ENCODE measurements around the gene HSDL1.

HSDL1 gene

GRCh38 chr16:84104231-84104630 is 40.7 kb downstream of the HSDL1 start:
- no peak for DNase-seq

DNA sequence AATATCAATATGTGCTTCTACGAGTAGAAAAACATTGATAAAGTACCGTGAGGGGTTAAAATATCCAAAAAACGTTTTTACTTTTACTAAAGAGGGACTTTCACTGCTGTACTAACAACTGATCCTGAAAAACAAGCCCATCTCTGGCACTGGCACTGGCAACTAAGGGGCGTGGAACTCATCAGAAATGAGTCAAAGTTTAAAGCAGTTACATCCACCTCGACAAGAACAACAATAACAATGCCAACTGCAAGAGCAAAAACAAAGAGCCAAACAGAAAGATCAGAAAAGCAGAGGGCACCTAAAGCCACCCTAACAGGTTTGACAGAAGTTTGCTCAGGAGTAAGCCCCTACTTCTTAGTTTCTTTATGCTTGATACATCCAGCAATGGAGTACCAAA is 41.3 kb downstream of the HSDL1 start:
- DNase-seq, result no peak

- no peak for DNase-seq
These were observed 46.0 kb downstream of the HSDL1 start for GRCh38 chr16:84098939-84099338.

DNA sequence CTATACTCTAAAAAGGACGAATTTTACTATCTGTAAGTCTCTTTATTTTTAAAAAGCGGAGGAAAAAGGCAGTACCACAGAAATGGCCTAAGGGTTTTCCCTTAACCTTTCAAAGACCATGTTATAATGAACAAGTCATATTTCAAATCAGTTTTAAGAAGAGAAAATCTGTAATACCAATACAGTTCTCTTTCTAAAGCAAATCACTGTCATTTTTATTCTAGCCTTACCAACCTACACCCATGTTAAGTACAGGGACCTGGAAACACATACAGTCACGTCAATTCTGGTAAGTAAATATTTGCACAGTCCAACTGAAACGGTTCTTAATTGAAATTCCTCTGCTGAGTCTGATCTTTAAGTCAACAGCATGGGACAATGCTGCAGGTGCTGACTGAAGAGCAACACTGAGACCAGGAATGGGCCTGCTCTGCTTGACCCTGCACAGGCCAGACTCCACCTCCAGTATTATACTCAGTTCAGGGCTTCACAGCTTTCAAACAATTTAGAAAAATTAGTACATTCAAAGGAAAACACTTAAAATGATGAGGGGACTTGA is 48.5 kb downstream of the HSDL1 start:
- no peak for DNase-seq

DNA sequence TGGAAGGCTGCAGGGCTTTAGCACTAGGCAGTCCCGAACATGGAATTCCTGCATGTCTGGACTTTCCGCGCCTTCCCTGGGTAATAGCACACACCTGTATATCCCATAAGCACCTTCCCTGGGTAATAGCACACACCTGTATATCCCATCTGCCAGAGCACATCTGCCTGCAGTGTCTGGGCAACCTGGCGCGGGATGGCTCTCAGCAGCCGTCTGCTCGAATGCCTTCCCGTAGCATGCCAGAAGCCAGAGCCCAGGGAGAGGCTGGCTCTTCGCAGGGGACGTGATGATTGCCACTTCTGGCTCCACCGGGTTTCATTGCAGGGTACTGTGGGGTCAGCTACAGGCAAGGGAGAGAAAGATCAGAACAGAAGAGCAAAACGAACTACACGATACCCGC is 49.5 kb downstream of the HSDL1 start:
- no peak for DNase-seq

DNA sequence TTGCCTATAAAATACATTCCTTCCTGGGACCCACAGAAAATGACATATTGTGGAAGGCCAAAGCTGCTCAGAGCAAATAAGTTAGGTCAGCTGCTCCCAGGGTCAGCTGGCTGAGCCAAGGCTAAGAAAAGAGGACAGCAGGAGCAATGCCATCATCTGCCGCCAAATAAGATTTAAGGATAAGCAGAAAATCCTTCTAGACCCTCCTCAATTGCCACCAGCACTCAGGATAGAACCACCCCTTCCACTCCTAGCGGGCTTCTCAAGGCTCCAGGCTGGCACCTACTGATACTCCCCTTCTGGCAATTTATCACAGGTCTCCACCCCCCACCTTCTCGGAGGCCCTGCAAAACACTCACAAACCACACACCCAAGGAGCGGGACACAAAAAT is 51.1 kb downstream of the HSDL1 start:
- no peak for DNase-seq

DNA sequence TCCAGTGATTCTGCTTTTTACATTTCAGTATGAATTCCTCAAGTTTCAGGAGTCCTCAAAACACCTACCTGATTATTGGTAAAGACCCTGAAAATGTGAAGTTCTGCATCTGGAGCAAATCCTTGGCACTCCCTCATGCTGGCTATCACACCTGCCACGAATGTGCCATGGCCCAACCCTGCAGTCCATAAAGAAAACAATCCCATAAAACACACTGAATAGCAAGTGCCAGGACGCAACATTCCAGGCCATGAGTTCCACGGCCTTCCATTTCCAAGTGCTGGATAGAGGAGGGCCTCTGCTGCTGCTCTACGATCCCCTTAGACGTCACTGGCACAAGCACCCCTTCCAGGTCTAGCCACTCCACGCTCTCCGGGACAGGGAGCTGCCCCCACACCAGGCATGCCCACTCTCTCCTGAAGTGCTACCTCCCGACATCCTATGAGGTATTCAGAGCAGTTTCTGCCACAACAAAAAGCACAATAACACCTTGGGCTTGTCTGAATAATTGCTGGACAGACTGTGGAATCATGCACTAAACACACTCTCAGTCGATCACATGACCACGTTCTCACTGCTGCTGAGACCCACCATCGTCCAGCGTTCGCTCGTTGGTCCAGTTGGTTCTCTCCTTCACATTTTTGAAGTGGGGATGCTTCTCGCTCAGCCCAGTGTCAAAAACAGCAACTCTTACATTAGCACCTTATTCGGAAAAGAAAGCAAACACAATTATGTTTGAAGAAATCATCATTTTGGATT is 51.7 kb downstream of the HSDL1 start:
- no peak for DNase-seq

GRCh38 chr16:84091460-84091859 is 53.5 kb downstream of the HSDL1 start:
- DNase-seq, result no peak

GRCh38 chr16:84090211-84090610 is 54.8 kb downstream of the HSDL1 start:
- DNase-seq, result no peak

GRCh38 chr16:84088695-84089395 is 56.1 kb downstream of the HSDL1 start:
- no peak for DNase-seq

- no peak for DNase-seq
These were observed 57.4 kb downstream of the HSDL1 start for GRCh38 chr16:84087466-84088151.

DNA sequence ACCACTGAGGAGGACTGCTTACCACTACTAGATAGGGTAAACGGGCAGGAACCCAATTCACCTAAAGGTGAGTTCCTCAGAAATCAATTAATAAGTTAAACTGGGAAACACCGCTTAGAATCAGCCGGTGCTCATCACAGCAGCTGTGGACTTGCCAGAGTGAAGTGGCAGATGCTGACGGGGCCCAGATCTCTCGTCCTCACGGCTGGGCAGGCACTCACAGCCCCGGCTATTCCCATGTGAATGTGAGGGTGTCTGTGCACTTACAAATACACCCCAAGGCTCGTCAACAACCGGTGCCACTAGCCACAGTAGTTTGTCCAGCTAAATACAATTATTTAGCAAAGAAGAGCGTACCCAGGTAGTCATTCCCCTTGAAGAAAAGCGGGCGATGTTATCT is 58.0 kb downstream of the HSDL1 start:
- DNase-seq, result no peak

GRCh38 chr16:84086341-84086740 is 58.6 kb downstream of the HSDL1 start:
- no peak for DNase-seq

GRCh38 chr16:84085773-84086172 is 59.2 kb downstream of the HSDL1 start:
- peak; percentile 30 for DNase-seq

GRCh38 chr16:84085271-84085667 is 59.7 kb downstream of the HSDL1 start:
- no peak for DNase-seq

- no peak for DNase-seq
These were observed 60.3 kb downstream of the HSDL1 start for GRCh38 chr16:84084570-84085270.

GRCh38 chr16:84082835-84083569 is 62.0 kb downstream of the HSDL1 start:
- DNase-seq, result peak; percentile 15

DNA sequence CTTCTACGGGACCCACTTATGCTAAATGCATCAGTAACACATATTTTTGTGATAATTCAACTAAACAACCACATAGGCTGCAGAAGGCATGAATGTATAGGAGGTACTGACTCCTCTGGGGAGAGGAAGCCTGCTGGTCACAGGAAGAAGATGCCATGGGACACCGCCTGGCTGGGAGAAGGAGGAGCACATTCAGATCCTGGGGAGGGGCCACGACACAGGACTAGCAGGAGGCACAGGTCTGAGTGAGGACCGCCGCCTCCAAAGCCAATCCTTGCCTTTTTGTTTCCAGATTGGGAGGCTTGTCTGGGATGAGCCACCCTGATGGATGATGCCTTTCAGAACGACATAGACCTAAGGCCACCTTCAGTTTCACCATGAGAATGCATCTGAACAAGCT is 62.9 kb downstream of the HSDL1 start:
- DNase-seq, result no peak

DNA sequence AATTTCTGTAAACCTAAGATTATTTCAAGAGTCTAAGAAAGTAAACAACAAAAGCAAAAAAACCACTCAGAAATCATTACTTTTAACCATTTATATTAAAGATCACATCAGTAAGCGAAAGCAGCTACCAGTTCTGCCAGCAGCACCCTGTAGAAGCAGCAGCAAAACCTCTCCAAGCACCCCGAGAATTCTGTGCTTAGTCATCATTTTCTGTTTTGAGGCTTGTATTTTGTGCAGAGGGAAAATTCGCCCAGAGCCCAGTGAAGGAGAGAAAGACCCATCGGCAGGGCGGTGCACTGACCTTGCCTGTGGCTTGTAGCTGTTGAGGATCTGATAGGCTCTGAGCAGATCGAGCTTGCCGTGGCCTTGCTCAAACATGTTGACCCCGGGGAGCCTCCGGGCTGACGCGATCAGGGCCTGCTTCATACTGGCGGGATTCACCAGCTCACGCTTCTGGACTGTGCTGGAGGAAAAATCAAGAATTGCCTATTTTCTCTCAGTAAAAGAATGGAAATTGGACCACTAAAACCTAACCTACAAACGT is 63.5 kb downstream of the HSDL1 start:
- no peak for DNase-seq

GRCh38 chr16:84080813-84081212 is 64.2 kb downstream of the HSDL1 start:
- DNase-seq, result no peak

- DNase-seq, result no peak
These were observed 64.6 kb downstream of the HSDL1 start for GRCh38 chr16:84080378-84080777.

DNA sequence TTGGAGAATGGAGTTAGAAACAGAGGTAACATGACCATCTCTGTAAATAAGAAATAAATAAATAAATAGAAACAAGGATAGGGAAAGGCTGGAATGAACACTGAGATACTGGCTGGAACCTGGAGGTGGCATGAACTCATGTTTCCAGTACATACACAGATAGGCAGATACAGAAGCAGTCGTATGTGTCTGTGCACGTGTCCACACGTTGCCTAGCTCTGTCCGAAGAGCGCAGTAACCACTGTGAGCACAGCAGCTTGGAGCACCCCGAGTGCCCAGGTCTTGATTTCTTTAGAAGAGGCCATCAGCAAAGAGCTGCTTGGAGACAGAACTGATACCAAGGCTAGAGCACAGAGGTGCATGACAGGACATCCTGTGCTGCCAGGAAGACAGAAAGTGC is 65.3 kb downstream of the HSDL1 start:
- DNase-seq, result no peak

Measured in SIG-M5 (cell line).